Thymus (tissue), 11 donors: ENCODE measurements around the gene SNRNP200. TPM values are rescaled to one million over a fixed set of nuclear protein-coding genes. Genes with fewer than 3 reads are reported as not detected.
A peak's percentile ranks its signal among the peaks of the same experiment; 100 is the strongest.
"Not testable (repeated sequence)": the region's sequence is repeated elsewhere in the genome, so short reads cannot be mapped to it uniquely, and the experiment has no call there.

Experiments used
- DNase-seq, 9 donors: peaks; one replicate each; pipeline ENCODE4 v3.0.0-alpha.2; 2013; ENCODE audit warnings: low spot score in 9 of 9, low read depth in 6 of 9, missing footprints in 1 of 9
- H3K27ac ChIP-seq, 2 donors: one replicate each; pipeline ENCODE4 v1.5.1; 2013; ENCODE audit warnings: control low read depth in 1 of 2, low read depth in 1 of 2, low read length in 1 of 2, mild to moderate bottlenecking in 1 of 2, moderate library complexity in 1 of 2
- H3K27me3 ChIP-seq, 2 donors: one replicate each; pipeline ENCODE4 v1.5.1; 2013; ENCODE audit warnings: low read length in 1 of 2; ENCODE audit not compliant: control insufficient read depth in 2 of 2, insufficient read depth in 1 of 2
- H3K36me3 ChIP-seq, 2 donors: one replicate each; pipeline ENCODE4 v1.5.1; 2013; ENCODE audit warnings: low read length in 1 of 2, mild to moderate bottlenecking in 1 of 2, moderate library complexity in 1 of 2; ENCODE audit not compliant: control insufficient read depth in 2 of 2, insufficient read depth in 2 of 2
- H3K4me1 ChIP-seq, 2 donors: one replicate each; pipeline ENCODE4 v1.5.1; 2013; ENCODE audit warnings: low read length in 2 of 2; ENCODE audit not compliant: control insufficient read depth in 2 of 2, insufficient read depth in 2 of 2
- H3K4me3 ChIP-seq, 2 donors: one replicate each; pipeline ENCODE4 v1.5.1; 2013; ENCODE audit warnings: low read length in 2 of 2, control low read depth in 1 of 2, mild to moderate bottlenecking in 1 of 2
- H3K9me3 ChIP-seq, 2 donors: one replicate each; pipeline ENCODE4 v1.5.1; 2013; ENCODE audit warnings: low read length in 1 of 2, mild to moderate bottlenecking in 1 of 2; ENCODE audit not compliant: control insufficient read depth in 2 of 2, insufficient read depth in 1 of 2
- WGBS: extraction: QIAGEN DNeasy Blood & Tissue Kit; methylation state at CpG from one replicate; pipeline ENCODE4 v1.1.7; 2013; 5-methylcytosine and 5-hydroxymethylcytosine counted together
- polyA plus RNA-seq: library from polyadenylated mRNA; stranded (reverse); fragments of 200-250 nt; gene quantifications from one replicate; pipeline ENCODE4 v1.2.3, GENCODE V29; 2013
- total RNA-seq: library from RNA; stranded (reverse); fragments of 120-200 nt; gene quantifications from one replicate; pipeline ENCODE4 v1.2.4, GENCODE V29; 2013
- donor health status: healthy.

SNRNP200 gene
- total and polyA plus RNA-seq, 2 donors, result 51.1 to 105 TPM

DNA sequence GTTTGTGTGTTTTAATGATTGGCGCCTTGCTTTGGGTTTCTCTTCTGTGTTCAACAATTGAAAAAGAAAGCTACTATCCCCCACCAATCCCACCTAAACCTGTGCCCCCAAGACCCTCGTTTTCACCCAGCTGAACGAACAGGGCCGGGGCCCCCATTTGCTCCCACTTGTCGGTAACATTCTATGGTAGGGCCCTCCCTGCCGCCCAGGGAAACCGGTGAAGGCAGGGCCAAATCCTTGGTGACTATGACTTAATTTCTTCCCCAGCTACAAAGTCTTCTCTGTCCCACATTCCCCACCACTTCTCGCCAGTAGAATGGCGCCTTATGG lies 598 bp upstream of the SNRNP200 start:
- Histone ChIP-seq H3K4me3 (peak overlapping the region; percentile 78 to 91), H3K4me1 (peaks cover 15 to 21% of the 10 kb centered on the region in 2 donors), H3K27me3 (no peaks in the 10 kb centered on the region), H3K36me3 (peaks cover 24 to 35% of the 10 kb centered on the region in 2 donors), H3K27ac (peak overlapping the region; percentile 90 to 95), H3K9me3 (no peaks in the 10 kb centered on the region)
- 39% methylated on average over 9 of the region's 9 CpGs for WGBS
- DNase-seq, result no peak

DNA sequence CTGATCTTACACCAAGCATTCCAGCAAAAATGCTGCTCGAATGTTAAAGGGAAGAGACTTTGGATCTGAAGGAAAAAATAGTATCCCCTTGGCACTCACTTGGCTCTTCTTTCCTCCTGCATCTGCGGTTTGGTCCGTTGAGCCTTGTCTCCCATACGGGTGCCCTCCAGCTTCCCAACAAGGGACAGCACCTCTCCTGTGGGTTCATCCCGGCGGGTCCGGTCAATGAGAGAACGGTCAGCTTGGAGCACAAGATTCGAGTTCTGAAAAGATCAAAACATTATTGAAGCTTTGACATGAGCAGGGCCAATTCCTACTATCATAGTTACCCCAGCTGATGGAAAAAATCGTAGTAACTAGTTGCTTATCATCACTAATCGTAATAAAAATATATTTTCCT lies 740 bp downstream of the SNRNP200 start:
- Histone ChIP-seq H3K4me1 (peaks cover 15 to 21% of the 10 kb centered on the region in 2 donors), H3K36me3 (peaks cover 31 to 48% of the 10 kb centered on the region in 2 donors), H3K4me3 (peak overlapping the region; percentile 78 to 91), H3K27me3 (no peaks in the 10 kb centered on the region), H3K9me3 (no peaks in the 10 kb centered on the region), H3K27ac (peak overlapping the region; percentile 37 to 95)
- DNase-seq, result no peak
- WGBS, result 80% methylated on average over 11 of the region's 11 CpGs

DNA sequence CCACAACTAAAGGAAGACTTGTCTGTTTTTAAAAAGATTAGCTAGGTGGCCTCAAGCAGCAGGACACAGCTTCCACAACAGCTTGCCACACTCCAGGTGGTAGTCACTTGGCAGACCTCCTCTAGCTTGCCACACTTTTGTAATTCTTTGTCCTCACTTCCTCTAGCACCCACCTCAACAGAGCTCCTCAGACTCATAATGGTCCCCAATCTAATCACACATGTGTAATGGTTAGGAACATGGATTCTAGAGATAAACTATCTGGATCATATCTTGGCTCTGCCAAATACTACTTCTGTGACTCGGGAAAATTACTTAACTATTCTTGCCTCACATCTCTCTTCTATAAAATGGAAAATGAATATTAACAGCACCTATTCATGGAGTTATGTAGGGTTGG lies 3.5 kb downstream of the SNRNP200 start:
- peaks cover 58 to 75% of the 10 kb centered on the region in 2 donors for H3K36me3 ChIP-seq
- H3K4me3 ChIP-seq, result no peak overlapping the region
- 96% methylated on average over 1 of the region's 1 CpG for WGBS
- H3K9me3 ChIP-seq, result no peaks in the 10 kb centered on the region
- no peak for DNase-seq
- no peaks in the 10 kb centered on the region for H3K27me3 ChIP-seq
- peaks cover 15 to 21% of the 10 kb centered on the region in 2 donors for H3K4me1 ChIP-seq
- H3K27ac ChIP-seq, result no peak overlapping the region

DNA sequence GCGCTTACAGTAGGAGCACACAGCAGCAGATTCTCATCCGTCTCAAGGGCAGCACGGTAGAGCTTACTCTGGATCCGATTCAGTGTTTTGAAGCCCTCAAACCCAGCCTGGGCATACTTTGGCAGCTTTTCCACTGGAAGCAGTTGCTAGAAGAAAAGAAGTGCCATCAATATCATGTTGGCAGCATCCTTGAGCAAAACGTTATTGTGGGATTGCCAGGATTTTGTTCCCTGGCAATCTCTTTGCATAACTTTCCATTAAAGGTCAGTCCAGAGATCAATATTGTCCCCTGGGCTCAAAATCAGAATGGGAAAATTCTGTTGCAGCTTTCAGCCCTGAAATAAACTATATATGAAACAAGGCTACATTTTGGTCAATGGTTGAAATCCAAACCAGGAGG lies 8.4 kb downstream of the SNRNP200 start:
- DNase-seq, result no peak
- no peaks in the 10 kb centered on the region for H3K27me3 ChIP-seq
- no peak overlapping the region for H3K4me3 ChIP-seq
- H3K4me1 ChIP-seq, result peaks cover 0 to 2% of the 10 kb centered on the region in 2 donors
- 97% methylated on average over 5 of the region's 5 CpGs for WGBS
- no peak overlapping the region for H3K27ac ChIP-seq
- H3K36me3 ChIP-seq, result peaks cover 83 to 97% of the 10 kb centered on the region in 2 donors
- H3K9me3 ChIP-seq, result no peaks in the 10 kb centered on the region

DNA sequence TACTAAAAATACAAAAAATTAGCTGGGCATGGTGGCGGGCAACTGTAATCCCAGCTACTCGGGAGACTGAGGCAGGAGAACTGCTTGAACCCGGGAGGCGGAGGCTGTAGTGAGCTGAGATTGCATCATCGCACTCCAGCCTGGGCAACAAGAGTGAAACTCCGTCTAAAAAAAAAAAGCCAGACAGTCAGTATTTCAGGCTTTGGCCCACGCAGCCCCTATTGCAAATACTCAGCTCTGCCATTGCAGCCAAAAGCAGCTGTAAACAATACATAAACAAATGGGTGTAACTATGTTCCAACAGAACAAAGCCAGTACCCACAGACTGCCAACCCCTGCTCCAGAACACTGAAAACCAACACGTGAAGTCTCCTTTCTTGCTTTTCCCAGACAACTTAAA lies 11.1 kb downstream of the SNRNP200 start:
- DNase-seq, result not testable (repeated sequence)

DNA sequence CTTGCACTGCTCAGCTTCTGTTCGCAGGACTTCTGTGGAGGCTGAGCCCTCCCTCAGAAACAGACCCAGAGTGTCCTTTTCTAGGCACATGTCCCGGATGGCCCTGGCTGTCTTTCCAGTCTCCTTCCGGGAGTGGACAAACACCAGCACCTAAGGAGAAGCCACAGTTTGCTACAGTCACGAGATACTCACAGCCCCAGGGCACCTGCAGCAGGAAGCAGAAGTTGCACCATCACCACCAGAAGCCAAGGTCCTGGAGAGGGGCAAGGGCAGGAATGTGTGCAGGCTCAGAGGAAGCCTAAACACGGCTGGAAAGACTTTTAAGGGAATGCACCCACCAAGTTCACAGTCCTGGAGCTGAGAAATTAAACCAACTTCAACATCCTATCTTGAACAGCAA lies 13.6 kb downstream of the SNRNP200 start:
- H3K27ac ChIP-seq, result no peak overlapping the region
- peaks cover 89 to 98% of the 10 kb centered on the region in 2 donors for H3K36me3 ChIP-seq
- no peak for DNase-seq
- no peak overlapping the region for H3K4me3 ChIP-seq
- no peaks in the 10 kb centered on the region for H3K27me3 ChIP-seq
- no peaks in the 10 kb centered on the region for H3K4me1 ChIP-seq
- WGBS, result 96% methylated on average over 5 of the region's 5 CpGs
- no peaks in the 10 kb centered on the region for H3K9me3 ChIP-seq

More for the DNA sequence above, 11.1 kb downstream of the SNRNP200 start:
- H3K4me3 ChIP-seq, H3K27me3 ChIP-seq, H3K4me1 ChIP-seq, H3K27ac ChIP-seq, H3K9me3 ChIP-seq: not testable (repeated sequence)
- 98% methylated on average over 8 of the region's 8 CpGs for WGBS
- peaks cover 89 to 98% of the 10 kb centered on the region in 2 donors for H3K36me3 ChIP-seq

DNA sequence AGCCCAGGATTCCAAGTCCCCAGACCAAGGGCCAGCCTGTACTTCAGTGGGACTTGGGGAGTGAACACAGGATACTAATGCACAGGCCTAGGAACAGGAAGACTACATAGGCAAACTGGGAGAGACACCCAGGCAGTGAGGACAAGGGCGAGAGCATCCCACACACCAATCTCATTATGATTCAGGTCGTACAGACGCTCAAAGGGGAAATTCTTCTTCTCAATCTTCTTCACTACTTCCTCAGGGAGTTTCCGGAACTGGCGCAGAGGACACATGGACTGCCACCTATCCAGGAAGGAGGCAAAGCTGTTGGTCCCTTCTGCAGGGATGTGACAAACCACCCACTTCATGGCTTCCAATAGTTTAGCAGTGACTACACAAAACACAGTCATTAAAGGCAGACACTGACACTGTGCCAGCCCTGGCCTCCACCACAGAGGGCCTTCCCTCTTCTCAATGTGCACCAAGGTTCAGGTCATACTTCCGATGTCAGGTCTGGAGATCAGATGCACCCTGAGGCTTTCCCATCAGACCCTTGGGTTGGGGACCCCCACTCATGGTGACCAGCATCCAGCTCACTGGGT lies 18.0 kb downstream of the SNRNP200 start:
- no peak overlapping the region for H3K27ac ChIP-seq
- H3K36me3 ChIP-seq, result peaks cover 97 to 98% of the 10 kb centered on the region in 2 donors
- H3K4me3 ChIP-seq, result no peak overlapping the region
- WGBS, result 97% methylated on average over 6 of the region's 6 CpGs
- DNase-seq, result no peak
- H3K4me1 ChIP-seq, result no peaks in the 10 kb centered on the region
- no peaks in the 10 kb centered on the region for H3K9me3 ChIP-seq
- no peaks in the 10 kb centered on the region for H3K27me3 ChIP-seq

DNA sequence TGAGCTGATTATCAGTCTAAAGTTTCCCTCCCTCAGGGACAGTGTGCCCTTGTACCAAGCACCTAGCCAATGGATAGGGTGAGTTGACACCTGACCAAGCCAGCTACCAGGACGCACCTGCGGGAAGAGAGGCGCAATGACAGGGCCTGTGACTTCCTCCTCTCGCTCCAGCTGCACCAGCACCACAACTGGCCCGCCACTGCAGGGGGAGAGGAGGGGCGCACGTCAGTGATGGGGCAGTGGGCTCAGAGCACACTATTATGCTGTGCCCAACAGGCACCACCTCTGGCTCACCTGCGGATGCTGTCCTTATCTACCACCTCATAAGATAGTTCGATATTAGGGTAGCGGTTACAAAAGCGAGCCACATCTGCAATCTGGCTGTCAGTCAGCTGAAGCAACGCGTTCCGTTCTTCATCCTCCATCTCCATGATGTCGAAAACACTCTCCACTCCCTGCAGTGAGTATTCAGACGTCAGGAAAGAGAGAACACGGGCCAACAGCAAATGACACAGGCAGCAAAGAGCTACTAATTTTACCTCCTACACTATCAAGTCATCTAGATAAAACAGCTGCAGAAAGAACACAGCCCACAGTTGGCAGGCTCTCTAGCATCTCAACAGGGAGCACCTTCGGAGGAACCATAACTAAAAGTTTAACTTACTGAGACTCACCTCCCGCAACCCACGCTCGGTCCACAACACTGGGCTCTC lies 28.4 kb downstream of the SNRNP200 start:
- Histone ChIP-seq H3K27me3 (no peaks in the 10 kb centered on the region), H3K27ac (no peak overlapping the region), H3K4me1 (no peaks in the 10 kb centered on the region), H3K9me3 (no peaks in the 10 kb centered on the region), H3K36me3 (peaks cover 75 to 88% of the 10 kb centered on the region in 2 donors), H3K4me3 (no peak overlapping the region)
- 97% methylated on average over 21 of the region's 21 CpGs for WGBS
- no peak for DNase-seq

DNA sequence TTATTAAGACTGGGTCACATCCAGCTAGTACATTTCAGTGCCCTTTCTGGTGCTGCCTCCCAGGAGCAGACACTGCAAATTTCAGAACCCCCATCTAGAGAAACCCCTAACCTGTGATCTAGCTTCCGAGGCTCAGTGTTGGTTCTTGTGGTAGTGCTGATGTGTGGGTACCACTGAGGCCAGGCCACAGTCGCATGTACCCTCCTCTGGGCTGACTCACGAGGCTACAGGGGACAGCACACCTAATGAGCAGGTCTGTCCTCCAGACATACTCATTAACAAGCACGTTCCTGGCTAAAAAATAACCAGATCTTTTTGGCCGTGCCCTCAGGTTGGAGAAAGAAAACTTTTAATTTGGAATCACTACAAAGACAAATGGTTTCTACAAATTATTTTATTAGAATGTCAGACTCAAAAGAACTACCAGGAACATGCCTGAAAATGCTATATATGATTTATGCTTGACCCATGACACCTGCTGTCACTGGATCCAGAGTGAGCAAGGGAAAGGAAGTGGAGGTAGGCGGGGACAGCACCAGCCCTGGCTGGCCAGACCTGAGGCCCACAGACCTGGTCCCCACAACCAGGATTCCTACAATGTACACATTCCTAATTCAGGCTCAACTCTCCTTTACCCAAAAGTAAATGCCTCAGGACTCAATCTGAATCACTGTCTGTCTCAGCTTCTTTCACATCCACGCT lies 30.8 kb downstream of the SNRNP200 start:
- DNase-seq, result no peak
- Histone ChIP-seq H3K4me3 (no peak overlapping the region), H3K4me1 (no peaks in the 10 kb centered on the region), H3K27me3 (no peaks in the 10 kb centered on the region), H3K36me3 (peaks cover 73 to 86% of the 10 kb centered on the region in 2 donors), H3K9me3 (no peaks in the 10 kb centered on the region), H3K27ac (no peak overlapping the region)
- WGBS, result 96% methylated on average over 7 of the region's 7 CpGs
